C4-2B (cell line): ENCODE measurements around the gene MTF2.

Experiments used
- ZFX ChIP-seq: fragments of 450-650 bp; IDR thresholded peaks from 2 replicates; pipeline ENCODE4 v1.6.1; 2017
- TF ChIP-seq, protein P1 (sequence below): fragments of 450-650 bp; conservative IDR thresholded peaks from 2 replicates; pipeline ENCODE4 v1.5.1; 2017; ENCODE audit warnings: mild to moderate bottlenecking

DNA sequence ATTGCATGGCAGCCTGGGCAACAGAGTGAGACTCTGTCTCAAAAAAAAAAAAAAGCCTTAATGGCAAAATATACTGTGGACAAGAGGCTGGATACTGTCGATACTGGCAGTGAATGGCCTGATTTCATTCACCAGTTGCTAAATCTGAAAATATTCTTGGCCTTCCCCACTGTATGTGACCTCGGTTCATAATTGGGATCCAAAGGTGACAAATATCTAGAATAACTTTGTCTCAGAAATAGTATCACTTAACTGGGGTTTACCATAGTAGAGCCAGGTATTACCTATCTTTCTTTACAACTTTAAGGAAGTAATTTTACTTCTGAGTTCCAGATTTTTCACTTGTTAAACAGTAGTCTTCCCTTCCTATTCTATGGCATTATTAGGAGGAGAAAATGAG is 8.4 kb downstream of the MTF2 start:
- TF ChIP-seq, protein P1, sequence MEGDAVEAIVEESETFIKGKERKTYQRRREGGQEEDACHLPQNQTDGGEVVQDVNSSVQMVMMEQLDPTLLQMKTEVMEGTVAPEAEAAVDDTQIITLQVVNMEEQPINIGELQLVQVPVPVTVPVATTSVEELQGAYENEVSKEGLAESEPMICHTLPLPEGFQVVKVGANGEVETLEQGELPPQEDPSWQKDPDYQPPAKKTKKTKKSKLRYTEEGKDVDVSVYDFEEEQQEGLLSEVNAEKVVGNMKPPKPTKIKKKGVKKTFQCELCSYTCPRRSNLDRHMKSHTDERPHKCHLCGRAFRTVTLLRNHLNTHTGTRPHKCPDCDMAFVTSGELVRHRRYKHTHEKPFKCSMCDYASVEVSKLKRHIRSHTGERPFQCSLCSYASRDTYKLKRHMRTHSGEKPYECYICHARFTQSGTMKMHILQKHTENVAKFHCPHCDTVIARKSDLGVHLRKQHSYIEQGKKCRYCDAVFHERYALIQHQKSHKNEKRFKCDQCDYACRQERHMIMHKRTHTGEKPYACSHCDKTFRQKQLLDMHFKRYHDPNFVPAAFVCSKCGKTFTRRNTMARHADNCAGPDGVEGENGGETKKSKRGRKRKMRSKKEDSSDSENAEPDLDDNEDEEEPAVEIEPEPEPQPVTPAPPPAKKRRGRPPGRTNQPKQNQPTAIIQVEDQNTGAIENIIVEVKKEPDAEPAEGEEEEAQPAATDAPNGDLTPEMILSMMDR, result no peak
- TF ChIP-seq ZFX, result no peak
